ENCODE results near the gene FER1L5. TPM values are rescaled to one million over a fixed set of nuclear protein-coding genes. Genes with fewer than 3 reads are reported as not detected.

Gene FER1L5
- total and polyA plus RNA-seq, 2 donors (not counting 1 experiment from before 2014, with no cell fraction given) = not detected

- WGBS (ENCODE audit: insufficient coverage) = 89% methylated on average over 8 of the region's 9 CpGs
- H3K4me1 ChIP-seq (ENCODE audit: control insufficient read depth in 2 of 2, insufficient read depth in 2 of 2, low read length in 2 of 2) = no peaks in the 10 kb centered on the region
- Mint-ChIP-seq H3K4me1 (no peaks in the 10 kb centered on the region), H3K27me3 (peaks cover 10% of the 10 kb centered on the region), H3K9me3 (ENCODE audit: insufficient read depth) (no peaks in the 10 kb centered on the region), H3K4me3 (no peak overlapping the region), H3K27ac (no peak overlapping the region)
- ChIA-PET POLR2A (no interaction called here), CTCF (no interaction called here)
- intact Hi-C loops (cut with micrococcal nuclease) = no loop called here
- ATAC-seq (ENCODE audit: low read depth) (no peak), DNase-seq (no peak)
- peaks cover 0 to 4% (median 1%) of the 10 kb centered on the region in 4 experiments for H3K27me3 ChIP-seq (replicated peaks in 1 of 4; ENCODE audit: control extremely low read depth in 1 of 4, control insufficient read depth in 3 of 4, insufficient read depth in 4 of 4, low read length in 3 of 4)
- TF ChIP-seq, protein P1, sequence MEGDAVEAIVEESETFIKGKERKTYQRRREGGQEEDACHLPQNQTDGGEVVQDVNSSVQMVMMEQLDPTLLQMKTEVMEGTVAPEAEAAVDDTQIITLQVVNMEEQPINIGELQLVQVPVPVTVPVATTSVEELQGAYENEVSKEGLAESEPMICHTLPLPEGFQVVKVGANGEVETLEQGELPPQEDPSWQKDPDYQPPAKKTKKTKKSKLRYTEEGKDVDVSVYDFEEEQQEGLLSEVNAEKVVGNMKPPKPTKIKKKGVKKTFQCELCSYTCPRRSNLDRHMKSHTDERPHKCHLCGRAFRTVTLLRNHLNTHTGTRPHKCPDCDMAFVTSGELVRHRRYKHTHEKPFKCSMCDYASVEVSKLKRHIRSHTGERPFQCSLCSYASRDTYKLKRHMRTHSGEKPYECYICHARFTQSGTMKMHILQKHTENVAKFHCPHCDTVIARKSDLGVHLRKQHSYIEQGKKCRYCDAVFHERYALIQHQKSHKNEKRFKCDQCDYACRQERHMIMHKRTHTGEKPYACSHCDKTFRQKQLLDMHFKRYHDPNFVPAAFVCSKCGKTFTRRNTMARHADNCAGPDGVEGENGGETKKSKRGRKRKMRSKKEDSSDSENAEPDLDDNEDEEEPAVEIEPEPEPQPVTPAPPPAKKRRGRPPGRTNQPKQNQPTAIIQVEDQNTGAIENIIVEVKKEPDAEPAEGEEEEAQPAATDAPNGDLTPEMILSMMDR (IDR thresholded peaks at IDR 0.05) = no peak
- TF ChIP-seq EZH2 (IDR thresholded peaks at IDR 0.05; ENCODE audit: borderline replicate concordance, insufficient read depth, low read depth, low read length, poor library complexity, severe bottlenecking) = no peak
- H3K4me2 ChIP-seq (replicated peaks; ENCODE audit: low read depth, low read length, poor library complexity, severe bottlenecking) = no peak overlapping the region
- H3K36me3 ChIP-seq (replicated peaks in 1 of 2; ENCODE audit: control extremely low read depth in 1 of 2, control insufficient read depth in 1 of 2, extremely low read depth in 1 of 2, insufficient read depth in 2 of 2, low read length in 1 of 2) = no peaks in the 10 kb centered on the region
- no peak overlapping the region for H3K27ac ChIP-seq (ENCODE audit: low read length in 2 of 2)
- no peak overlapping the region for H2AFZ ChIP-seq (ENCODE audit: insufficient read depth, low read depth, low read length, poor library complexity, severe bottlenecking)
- H3K4me3 ChIP-seq (ENCODE audit: control extremely low read depth in 1 of 5, extremely low read depth in 1 of 5, insufficient read depth in 1 of 5, low read depth in 2 of 5, low read length in 4 of 5) = no peak overlapping the region
- no peaks in the 10 kb centered on the region for H4K20me1 ChIP-seq (ENCODE audit: control insufficient read depth, insufficient read depth, low read length, poor library complexity, severe bottlenecking)
- no peaks in the 10 kb centered on the region for H3K79me2 ChIP-seq (ENCODE audit: control insufficient read depth, insufficient read depth, low read length)
- no peaks in the 10 kb centered on the region for H3K9me3 ChIP-seq (ENCODE audit: control extremely low read depth in 1 of 3, control insufficient read depth in 2 of 3, insufficient read depth in 1 of 3, low read length in 2 of 3)
- H3K9ac ChIP-seq (ENCODE audit: low read length) = no peak overlapping the region
Measured at GRCh38 chr2:96679848-96680247, 37.3 kb downstream of the FER1L5 start.

- ChIA-PET POLR2A (no interaction called here), CTCF (interaction anchor here (1.1 kb wide), 1 partner anchor 27 kb away, joined by 3 read pairs; no protein-coding TSS in a partner anchor)
- Histone ChIP-seq H3K27me3 (replicated peaks in 1 of 4; ENCODE audit: control extremely low read depth in 1 of 4, control insufficient read depth in 3 of 4, insufficient read depth in 4 of 4, low read length in 3 of 4) (peaks cover 0 to 4% (median 1%) of the 10 kb centered on the region in 4 experiments), H2AFZ (ENCODE audit: insufficient read depth, low read depth, low read length, poor library complexity, severe bottlenecking) (no peak overlapping the region), H3K9ac (ENCODE audit: low read length) (no peak overlapping the region), H3K4me2 (replicated peaks; ENCODE audit: low read depth, low read length, poor library complexity, severe bottlenecking) (no peak overlapping the region), H3K4me3 (ENCODE audit: control extremely low read depth in 1 of 5, extremely low read depth in 1 of 5, insufficient read depth in 1 of 5, low read depth in 2 of 5, low read length in 4 of 5) (no peak overlapping the region), H3K36me3 (replicated peaks in 1 of 2; ENCODE audit: control extremely low read depth in 1 of 2, control insufficient read depth in 1 of 2, extremely low read depth in 1 of 2, insufficient read depth in 2 of 2, low read length in 1 of 2) (no peaks in the 10 kb centered on the region), H4K20me1 (ENCODE audit: control insufficient read depth, insufficient read depth, low read length, poor library complexity, severe bottlenecking) (no peaks in the 10 kb centered on the region), H3K79me2 (ENCODE audit: control insufficient read depth, insufficient read depth, low read length) (no peaks in the 10 kb centered on the region), H3K9me3 (ENCODE audit: control extremely low read depth in 1 of 3, control insufficient read depth in 2 of 3, insufficient read depth in 1 of 3, low read length in 2 of 3) (no peaks in the 10 kb centered on the region), H3K27ac (ENCODE audit: low read length in 2 of 2) (no peak overlapping the region), H3K4me1 (ENCODE audit: control insufficient read depth in 2 of 2, insufficient read depth in 2 of 2, low read length in 2 of 2) (no peaks in the 10 kb centered on the region)
- no peak for TF ChIP-seq EZH2 (IDR thresholded peaks at IDR 0.05; ENCODE audit: borderline replicate concordance, insufficient read depth, low read depth, low read length, poor library complexity, severe bottlenecking)
- TF ChIP-seq, protein P1 (IDR thresholded peaks at IDR 0.05) = no peak
- no peak overlapping the region for H3K27ac Mint-ChIP-seq
- no peak for DNase-seq
- H3K27me3 Mint-ChIP-seq = peaks cover 10% of the 10 kb centered on the region
- H3K9me3 Mint-ChIP-seq (ENCODE audit: insufficient read depth) = no peaks in the 10 kb centered on the region
- ATAC-seq (ENCODE audit: low read depth) = no peak
- intact Hi-C loops (cut with micrococcal nuclease) = no loop called here
- WGBS (ENCODE audit: insufficient coverage) = 63% methylated on average over 1 of the region's 5 CpGs
- H3K4me3 Mint-ChIP-seq = no peak overlapping the region
- H3K4me1 Mint-ChIP-seq = no peaks in the 10 kb centered on the region
Measured at GRCh38 chr2:96680561-96681141, 38.1 kb downstream of the FER1L5 start.
